Measurements from ENCODE around the gene SRSF10.

SRSF10 gene

GRCh38 chr1:23923592-23924499 is 56.3 kb downstream of the SRSF10 start:
- Mint-ChIP-seq H3K4me3 (no peak overlapping the region), H3K36me3 (no peaks in the 10 kb centered on the region), H3K4me1 (peaks cover 2% of the 10 kb centered on the region), H3K27me3 (no peaks in the 10 kb centered on the region), H3K27ac (peak overlapping the region; percentile 22), H3K9me3 (no peaks in the 10 kb centered on the region)
- no peak for ATAC-seq (ENCODE audit: low read depth)
- DNase-seq (ENCODE audit: low spot score in 2 of 2) = no peak

GRCh38 chr1:23922321-23922943 is 57.7 kb downstream of the SRSF10 start:
- Mint-ChIP-seq H3K4me1 (peaks cover 2% of the 10 kb centered on the region), H3K27me3 (no peaks in the 10 kb centered on the region), H3K36me3 (no peaks in the 10 kb centered on the region), H3K27ac (no peak overlapping the region), H3K4me3 (no peak overlapping the region), H3K9me3 (no peaks in the 10 kb centered on the region)
- DNase-seq (ENCODE audit: low spot score in 2 of 2) (no peak), ATAC-seq (ENCODE audit: low read depth) (no peak)

- Mint-ChIP-seq H3K36me3 (peaks cover 6% of the 10 kb centered on the region), H3K9me3 (no peaks in the 10 kb centered on the region), H3K27me3 (no peaks in the 10 kb centered on the region), H3K4me1 (peaks cover 30% of the 10 kb centered on the region), H3K4me3 (peak overlapping the region; percentile 43), H3K27ac (peak overlapping the region; percentile 69)
- DNase-seq (ENCODE audit: low spot score in 2 of 2) (peak; percentile 58 to 68), ATAC-seq (ENCODE audit: low read depth) (peak; percentile 66)
Measured at GRCh38 chr1:23916209-23917131, 63.7 kb downstream of the SRSF10 start.

- Mint-ChIP-seq H3K9me3 (no peaks in the 10 kb centered on the region), H3K4me3 (no peak overlapping the region), H3K4me1 (peaks cover 38% of the 10 kb centered on the region), H3K27me3 (no peaks in the 10 kb centered on the region), H3K27ac (peak overlapping the region; percentile 87), H3K36me3 (peaks cover 12% of the 10 kb centered on the region)
- DNase-seq (ENCODE audit: low spot score in 2 of 2) (no peak), ATAC-seq (ENCODE audit: low read depth) (no peak)
Measured at GRCh38 chr1:23915466-23915865, 64.7 kb downstream of the SRSF10 start.

GRCh38 chr1:23914921-23915320 is 65.2 kb downstream of the SRSF10 start:
- ATAC-seq (ENCODE audit: low read depth) (no peak), DNase-seq (ENCODE audit: low spot score in 2 of 2) (no peak)
- Mint-ChIP-seq H3K27me3 (no peaks in the 10 kb centered on the region), H3K4me3 (peak overlapping the region; percentile 37), H3K9me3 (no peaks in the 10 kb centered on the region), H3K36me3 (peaks cover 16% of the 10 kb centered on the region), H3K4me1 (peaks cover 43% of the 10 kb centered on the region), H3K27ac (peak overlapping the region; percentile 87)

All from memory B cell (primary cell).